Lower leg skin (tissue), 3 donors: ENCODE results near the gene MEX3A.

Experiments
- CTCF ChIP-seq, 3 donors: fragments of 450-650 bp; IDR thresholded peaks; one replicate each; pipeline ENCODE4 v1.5.1; 2016; ENCODE audit warnings: antibody characterized with exemption in 3 of 3, mild to moderate bottlenecking in 3 of 3, moderate library complexity in 2 of 3
- POLR2A ChIP-seq, 2 donors: fragments of 450-650 bp; IDR thresholded peaks; one replicate each; pipeline ENCODE4 v1.6.1; 2016 to 2017; ENCODE audit warnings: antibody characterized with exemption in 2 of 2, mild to moderate bottlenecking in 1 of 2, moderate library complexity in 1 of 2

GRCh38 chr1:156123356-156124196 lies 41.3 kb upstream of the MEX3A start:
- no peak for TF ChIP-seq CTCF (IDR thresholded peaks at IDR 0.05)
- no peak for TF ChIP-seq POLR2A (IDR thresholded peaks at IDR 0.05)
